Brain pericyte (primary cell): ENCODE data around the gene RNF123.

Source experiments
- DNase-seq: peaks from one replicate; pipeline ENCODE4 v3.0.0-alpha.2; 2012; ENCODE audit warnings: low read depth, low spot score

RNF123 gene

DNA sequence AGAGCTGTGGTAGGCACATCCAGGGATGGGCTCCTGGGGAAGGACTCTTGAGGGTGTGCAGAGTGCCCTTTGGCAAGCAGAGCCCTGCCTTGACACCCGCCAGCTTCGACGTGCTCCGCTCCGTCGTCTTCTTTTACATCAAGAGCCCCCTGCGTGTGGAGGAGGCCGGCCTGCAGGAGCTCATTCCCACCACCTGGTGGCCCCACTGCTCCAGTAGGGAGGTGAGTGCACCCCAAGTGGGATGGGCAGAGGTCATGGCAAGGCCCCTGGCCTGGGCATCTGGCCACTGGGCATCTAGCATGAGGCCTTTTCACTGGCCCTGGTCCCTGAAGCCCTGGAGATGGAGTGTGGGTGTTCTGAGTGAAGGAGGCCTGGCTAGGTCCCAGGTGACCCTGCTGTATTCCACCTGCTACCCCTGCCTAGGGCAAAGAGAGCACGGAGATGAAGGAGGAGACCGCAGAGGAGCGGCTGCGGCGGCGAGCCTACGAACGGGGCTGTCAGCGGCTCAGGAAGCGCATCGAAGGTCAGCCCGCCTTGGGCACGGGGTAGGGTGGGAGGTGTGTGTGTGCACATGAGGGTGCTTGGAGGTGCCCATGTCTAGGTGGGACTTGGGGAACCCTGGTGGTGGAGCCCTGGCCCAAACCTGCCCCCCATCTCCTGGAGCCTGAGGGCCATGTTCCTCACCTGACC is 12.2 kb downstream of the RNF123 start:
- no peak for DNase-seq

DNA sequence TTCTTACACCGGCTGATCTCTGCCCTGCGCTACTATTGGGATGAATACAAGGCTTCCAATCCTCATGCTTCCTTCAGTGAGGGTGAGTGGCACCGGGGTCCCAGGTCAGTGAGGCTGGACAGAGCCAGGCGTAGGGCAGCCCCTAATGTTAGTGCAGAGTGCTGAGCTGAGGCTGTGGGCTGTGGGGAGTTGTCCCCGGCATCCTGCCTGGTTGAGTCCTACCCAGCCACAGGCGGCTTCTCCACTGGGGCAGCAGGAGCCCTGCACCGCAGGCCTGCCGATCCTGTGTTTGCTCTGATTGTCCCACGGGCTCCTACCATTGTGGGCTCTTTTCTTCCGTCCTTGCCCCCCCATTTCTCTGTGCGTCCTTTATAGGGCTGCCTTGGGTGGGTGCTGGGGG is 13.3 kb downstream of the RNF123 start:
- no peak for DNase-seq

DNA sequence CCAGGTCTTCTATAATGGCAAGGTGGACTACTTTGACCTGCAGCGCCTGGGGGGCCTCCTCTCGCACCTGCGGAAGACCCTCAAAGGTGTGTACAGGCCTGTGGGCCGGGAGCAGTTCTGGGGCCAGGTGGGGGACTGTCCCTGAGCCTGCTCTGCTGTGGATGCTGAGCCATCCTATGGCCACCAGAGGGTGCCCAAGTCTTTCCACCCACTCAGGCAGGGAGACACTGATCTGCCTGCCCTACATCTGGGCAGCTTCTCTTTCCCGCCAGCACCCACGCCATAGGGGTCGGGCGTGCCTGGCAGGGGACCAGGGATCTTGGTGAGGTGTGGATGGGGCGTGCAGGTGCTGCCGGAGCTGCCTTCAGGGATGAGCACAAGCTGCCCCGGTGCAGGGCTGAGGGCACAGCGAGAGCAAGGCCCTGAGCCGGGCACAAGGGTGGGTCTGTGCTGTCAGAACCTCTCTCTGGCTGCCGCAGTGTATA is 14.1 kb downstream of the RNF123 start:
- DNase-seq = no peak

DNA sequence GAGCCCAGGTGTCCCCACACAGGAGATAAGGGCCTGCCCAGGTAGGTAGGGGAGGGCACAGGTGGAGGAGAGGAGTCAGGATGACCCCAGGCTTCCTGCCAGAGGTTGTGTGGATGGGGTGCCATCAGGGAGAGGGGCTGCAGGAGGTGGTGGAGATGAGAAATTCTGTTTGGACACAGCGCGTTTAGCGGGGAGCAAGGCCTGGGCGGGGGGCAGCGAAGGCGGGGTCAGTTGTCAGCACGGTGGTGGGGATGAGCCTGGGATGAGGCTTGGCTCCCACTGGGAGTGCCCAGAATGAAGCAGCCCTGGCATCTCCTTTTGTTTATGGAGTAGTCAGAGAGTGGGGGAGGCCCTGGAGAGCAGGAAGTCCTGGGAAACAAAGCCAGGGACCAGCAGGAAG is 14.6 kb downstream of the RNF123 start:
- DNase-seq = no peak

DNA sequence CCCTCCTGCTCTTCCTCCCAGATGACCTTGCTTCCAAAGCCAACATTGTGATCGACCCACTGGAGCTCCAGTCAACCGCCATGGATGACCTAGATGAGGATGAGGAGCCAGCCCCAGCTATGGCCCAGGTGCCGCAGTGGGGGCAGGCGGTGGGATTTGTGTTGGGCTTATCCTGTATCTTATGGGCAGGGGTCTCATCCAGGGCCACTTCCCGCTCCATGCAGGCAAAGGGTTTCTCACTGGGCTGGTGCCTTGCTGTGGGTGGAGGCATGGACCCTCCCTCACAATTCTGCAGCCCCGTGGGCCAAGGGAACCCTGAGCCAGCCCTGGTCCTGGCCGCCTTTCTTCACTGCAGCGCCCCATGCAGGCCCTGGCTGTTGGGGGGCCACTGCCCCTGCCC is 15.3 kb downstream of the RNF123 start:
- no peak for DNase-seq

DNA sequence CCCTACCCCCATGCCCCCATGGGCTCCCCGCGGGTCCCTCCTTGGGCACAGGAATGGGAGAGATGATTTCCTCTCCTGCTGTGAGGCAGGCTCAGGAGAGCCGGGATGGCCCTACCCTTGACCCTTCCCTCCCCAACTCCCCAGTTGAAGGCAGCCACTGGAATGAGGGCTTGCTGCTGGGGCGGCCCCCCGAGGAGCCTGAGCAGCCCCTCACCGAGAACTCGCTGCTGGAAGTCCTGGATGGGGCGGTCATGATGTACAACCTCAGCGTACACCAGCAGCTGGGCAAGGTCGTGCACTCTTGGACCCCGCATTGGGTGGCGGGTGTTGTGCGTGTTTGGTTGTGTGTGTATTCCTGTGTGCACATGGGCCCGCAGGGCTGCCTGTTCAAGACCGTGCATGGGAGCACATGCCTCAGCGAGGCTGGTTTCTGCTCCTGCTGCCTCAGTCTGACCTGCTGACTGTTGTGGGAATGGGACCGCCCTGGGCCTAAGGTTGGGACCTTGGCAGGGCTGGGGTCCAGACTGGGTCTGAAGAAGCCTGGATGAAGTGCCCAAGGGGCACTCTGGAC is 16.1 kb downstream of the RNF123 start:
- no peak for DNase-seq

DNA sequence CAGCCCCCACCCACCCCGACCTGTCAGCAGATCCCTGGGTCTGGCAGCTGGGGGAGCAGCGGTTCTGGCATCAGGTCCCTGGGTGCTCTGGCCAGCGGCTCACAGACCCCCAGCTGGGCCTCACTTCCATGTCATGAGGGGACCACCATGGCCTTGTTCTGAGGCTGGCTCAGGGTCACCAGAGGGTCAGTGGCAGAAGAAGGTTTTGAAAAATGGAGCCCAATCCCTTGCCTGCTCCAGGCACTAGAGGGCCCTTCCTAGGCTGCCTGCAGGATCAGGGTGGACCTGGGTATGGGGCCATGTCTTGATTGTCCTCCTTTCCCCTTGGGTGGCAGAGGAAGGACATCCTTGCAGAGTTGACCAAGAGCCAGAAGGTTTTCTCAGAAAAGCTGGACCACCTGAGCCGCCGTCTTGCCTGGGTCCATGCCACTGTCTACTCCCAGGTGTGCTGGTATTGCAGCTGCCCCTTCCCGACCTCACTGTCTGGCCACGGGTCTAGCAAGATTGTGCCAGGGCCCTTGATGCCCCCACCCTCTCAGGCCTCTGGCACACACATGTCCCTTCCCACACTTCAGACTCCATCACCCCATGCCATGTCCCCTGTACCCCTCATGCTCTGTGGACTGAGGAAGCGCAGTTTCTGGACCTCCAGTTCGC is 17.2 kb downstream of the RNF123 start:
- DNase-seq = no peak

DNA sequence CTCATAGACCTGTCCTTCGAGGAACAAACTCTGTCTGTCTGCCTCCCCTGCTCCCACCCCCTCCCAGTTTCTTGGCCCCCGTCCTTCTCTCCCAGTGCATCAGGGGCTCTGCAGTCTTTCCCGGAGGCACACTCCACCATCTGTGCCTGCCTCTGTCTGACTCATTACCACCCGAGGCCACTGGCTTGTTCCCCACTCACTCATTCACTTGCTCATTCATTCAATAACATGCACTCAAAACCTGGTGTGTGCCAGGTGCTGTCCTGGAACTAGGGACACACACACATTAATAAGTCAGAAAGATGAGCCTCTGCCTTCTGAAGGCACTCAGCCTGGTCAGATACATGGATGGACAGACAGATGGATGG is 17.7 kb downstream of the RNF123 start:
- DNase-seq = no peak

DNA sequence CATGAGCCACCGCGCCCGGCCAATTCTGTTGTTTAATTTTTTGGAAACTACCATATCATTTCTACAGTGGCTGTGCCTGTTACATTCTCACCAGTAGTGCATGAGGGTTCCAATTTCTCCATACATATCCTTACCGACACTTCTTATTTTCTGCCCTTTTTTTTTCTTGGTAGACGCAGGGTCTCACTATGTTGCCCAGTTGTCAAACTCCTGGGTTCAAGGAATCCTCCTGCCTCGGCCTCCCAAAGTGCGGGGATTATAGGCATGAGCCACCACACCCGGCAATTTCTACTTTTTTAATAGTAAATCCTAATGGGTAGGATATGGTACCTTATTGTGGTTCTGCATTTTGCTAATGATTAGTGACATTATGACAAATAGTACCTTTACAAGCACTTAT is 20.5 kb downstream of the RNF123 start:
- DNase-seq = no peak

DNA sequence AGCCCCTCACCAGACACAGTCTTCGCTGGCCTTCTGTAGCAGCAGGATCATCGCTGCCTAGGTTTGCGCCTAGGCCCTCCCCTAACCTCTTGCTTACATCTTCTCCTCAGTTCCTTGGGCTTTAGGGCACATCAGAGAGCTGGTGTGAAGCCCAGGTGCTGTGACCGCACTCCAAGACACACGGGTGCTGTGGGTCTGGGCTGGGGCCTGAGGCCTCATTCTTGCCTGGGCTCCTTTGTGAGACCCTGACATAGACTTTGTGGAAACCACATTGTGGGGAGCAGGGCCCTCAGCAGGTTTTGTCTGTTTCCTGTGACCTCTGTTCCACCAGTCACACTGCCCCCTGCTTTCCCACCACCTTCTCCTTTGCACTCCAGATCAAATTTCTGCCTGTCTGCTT is 22.1 kb downstream of the RNF123 start:
- no peak for DNase-seq

DNA sequence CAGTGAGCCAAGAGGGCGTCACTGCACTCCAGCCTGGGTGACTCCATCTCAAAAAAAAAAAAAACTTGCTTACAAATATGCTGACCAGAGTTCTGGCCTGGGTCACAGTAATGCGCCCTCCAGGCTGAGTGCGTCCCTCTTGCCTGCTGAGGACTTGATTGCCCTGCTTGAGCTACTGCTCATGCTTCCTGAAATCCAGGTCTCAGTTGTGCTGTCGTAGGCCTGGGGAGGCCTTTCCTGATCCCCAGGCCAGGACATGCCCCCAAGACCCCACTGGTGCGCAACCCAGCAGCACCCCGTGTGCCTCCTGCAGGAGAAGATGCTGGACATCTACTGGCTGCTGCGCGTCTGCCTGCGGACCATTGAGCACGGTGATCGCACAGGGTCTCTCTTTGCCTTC is 22.8 kb downstream of the RNF123 start:
- no peak for DNase-seq

DNA sequence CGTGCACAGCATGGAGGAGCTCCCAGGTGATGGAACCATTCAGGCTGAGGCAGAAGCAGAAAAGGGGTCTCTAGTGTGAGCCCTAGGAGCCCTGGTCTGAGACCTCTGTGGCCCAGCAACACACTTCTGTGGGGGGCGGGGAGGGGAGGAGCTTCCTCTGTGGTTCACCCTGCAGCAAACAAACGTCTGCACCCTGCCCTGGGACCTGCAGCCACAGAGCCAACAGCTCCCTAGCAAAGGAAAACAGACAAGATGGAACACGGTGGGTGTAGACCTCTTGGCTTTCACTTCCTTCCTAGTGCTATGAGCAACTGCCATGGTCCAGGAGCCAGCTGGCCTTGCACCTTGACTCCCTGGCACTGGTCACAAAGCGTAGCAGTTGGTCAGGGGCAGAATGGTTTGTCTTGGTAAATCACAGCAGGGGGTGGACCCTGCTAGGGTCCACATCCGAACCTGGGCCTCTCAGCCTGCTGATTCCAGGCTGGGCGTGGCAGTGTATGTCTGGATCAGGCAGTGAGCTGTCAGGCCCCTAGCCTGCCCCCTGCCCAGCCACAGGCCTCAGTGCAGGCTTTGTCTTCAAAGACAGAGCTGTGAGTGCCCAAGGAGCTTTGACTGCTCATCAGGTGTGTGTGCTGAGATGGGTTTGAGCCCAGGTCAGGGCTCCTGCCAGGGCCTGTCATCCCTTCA is 23.4 kb downstream of the RNF123 start:
- DNase-seq = no peak

DNA sequence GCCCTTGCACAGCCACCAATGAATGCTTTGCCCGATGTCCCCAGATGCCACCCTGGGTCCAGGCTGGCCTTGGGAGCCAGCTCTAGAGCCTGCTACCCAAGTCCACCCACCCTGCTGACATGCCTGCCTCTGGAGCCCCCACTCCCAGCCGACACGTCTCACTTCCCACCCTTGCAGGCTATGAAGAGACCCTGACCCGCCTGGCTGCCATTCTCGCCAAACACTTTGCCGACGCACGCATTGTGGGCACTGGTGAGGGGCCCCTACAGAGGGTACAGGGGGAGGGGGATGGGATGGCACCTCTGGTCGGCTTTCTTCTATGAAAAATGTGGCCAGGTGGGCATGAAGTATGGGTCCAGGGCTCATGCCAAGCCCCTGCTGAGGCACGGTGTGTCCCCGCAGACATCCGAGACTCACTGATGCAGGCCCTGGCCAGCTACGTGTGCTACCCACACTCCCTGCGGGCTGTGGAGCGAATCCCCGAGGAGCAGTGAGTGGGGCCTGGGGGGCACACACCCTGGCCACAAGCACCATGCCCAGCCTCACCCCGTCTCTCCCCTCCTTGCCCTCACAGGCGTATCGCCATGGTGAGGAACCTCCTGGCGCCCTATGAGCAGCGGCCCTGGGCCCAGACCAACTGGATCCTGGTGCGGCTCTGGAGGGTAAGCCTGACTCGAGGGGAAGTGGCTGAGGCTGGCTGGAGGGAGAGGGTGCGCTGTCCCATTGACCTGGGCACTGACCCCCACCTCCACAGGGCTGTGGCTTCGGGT is 24.2 kb downstream of the RNF123 start:
- no peak for DNase-seq

DNA sequence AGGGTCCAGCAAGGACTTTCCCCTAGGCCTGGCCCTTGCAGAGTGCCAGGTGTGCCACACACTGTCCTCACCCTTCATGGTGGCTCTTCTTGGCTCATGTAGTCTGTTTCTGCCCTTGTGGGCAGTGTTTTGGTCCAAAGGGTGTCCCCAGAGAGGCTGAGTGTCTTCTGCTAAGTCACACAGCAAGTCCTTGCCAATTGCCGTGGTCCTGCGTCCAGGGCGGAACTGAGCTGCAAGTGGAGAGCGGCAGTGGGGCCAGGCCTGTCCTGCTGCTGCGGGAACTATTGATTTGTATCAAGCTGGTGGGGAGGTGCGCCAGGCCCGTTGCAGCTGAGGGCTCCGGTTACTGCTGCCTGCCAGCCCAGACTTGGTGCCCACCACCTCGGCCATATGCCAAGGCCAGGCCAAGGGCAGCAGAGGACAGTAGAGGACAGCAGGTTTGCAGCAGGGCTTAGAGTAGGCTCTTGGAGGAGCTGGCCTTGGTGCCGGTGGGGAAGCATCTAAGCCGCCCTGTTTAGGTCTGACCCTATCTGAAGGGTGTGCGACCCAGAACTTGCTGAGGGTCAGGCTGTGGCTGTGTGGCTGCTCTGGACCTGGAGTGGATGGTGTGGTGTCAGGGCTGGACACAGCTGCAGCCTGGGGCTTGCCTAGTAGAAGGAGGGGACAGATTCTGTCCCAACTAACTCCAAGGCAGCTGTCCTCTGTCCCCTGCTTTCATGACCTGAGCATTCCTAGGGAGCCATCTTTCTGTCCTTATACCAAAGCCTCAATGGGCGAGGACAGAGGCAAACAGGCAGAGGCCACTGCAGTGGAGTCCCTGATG is 25.6 kb downstream of the RNF123 start:
- DNase-seq = no peak

DNA sequence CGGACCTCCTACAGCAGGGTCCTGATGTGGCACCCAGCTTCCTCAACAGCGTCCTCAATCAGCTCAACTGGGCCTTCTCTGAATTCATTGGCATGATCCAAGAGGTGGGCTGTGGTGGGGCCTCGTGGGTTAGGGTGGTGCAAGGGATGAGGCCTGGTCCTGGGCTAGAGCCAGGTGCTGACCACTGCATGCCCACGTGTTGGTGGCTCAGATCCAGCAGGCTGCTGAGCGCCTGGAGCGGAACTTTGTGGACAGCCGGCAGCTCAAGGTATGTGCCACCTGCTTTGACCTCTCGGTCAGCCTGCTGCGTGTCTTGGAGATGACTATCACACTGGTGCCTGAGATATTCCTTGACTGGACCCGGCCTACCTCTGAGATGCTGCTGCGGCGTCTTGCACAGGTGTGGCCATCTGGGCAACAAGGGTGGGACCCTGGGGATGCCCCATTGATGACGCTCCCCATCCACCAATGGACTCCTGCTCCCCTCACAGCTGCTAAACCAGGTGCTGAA is 26.3 kb downstream of the RNF123 start:
- no peak for DNase-seq

DNA sequence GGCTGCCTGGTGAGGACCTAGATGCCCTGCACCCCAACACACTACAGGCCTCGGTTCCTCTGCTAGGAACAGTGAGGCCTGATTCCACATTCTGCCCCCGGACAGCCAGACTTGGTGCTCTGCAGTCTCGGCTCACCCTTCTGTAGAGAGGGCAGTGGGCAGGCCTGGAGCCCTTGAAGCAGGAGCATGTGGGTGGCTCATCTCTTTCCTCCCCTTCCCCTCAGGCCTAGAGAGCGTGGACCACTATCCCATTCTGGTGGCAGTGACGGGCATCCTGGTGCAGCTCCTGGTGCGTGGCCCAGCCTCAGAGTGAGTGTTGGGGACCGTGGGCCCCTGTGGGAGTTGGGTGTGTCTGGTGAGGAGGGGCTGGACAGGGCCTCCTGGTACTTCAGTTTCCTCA is 26.8 kb downstream of the RNF123 start:
- DNase-seq = no peak

DNA sequence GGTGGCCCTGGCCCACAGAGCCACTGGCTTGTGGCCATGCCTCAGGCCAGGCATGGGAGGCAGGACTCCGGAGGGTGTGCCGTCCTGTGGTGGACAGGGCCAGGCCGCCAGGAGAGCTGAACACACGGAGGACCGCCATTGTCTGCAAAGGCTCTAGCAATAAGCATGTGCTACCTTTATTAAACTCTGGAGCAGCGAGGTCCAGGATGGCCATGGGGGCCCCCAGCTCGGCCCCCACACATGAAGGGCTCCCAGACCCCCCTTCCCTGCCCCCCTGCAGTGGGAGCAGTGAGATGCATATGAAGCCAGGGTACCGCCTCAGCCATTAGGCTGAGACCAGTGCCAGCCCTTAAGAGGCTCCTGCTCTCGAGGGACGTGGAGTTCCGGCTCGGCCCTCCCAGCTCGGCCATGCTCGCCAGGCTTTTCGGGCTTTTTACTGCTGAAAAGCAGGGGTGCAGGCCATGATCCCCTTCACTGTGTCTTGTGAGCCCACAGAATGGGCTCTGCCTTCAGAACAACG is 27.4 kb downstream of the RNF123 start:
- no peak for DNase-seq

DNA sequence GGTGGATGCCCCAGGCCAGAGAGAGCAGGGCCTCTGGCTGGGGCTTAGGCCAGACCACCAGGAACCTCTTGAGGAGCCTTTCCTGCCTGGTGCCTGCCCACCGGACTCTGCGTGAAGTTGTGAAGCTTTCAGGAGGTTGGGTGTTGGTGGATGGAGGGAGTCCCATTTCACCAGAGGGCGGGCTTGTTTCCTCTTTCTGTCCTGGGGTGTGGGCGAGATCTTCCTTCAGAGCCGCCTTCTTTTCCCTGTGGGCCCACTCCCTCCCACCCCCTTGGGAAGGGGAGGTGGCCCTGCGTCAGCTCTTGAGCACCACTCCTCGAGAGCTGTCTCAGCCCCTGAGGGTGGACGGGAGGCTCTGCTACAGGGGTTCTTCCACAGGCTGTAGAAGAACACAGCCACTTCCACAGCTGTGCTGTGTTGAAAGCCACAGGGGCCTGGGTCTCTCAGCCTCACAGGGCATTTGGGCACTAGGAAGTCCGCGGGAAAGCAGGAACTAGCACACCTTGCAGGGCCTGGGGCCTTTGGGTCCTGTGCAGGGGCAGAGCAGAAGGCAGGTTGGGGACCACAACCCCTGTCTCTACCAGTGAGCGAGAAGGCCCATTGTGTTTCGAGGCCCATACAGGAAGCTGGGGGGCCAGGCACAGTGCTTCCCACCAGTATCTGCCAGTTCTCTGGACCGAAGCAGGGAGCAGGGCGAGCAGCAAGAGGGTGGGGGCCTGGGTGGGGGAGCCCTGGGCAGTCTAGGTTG is 28.0 kb downstream of the RNF123 start:
- DNase-seq = no peak

DNA sequence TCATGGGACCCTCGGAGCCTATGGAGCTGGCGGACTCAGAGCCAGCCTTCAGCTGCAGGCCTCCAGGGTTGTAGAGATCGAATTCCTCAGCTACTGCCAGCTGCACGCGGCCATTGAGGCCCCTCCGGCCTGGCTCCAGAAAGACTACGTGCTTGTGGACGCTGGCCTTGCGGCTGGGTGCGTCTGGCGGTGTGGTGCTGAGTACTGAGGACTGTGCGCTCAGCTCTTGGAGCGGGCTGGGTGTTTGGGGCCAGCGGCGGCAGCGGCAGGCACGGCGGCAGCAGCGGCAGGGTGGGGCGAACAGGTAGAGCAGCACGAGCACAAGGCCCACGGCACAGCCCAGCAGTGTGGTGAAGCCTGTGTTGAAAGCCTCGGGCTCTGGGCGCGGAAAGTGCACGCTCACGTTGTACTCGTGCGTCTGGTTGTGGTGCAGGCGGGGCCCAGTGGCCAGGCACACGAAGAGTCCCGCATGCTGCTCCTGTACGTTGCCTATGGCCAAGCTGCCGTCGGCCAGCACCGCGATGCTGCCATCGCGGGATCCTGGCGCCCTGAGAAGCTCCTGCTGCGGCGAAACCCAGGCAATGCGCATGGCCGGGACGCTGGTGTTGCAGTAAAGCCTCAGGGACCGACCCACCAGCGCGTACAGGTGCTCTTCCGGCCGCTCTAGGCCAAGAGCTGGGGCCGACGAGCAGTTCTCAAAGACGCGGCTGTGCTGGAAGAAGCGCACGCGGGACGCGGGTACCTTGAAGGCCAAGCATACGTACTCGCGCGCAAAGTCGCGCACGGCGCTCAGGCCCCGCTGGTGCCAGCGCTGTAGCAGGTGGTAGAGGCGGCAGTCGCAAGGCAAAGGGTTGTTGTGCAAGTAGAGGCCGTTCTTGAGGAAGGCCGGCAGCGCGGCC is 28.9 kb downstream of the RNF123 start:
- no peak for DNase-seq
